Stimulated activated CD8-positive, alpha-beta memory T cell treated with anti-CD3 and anti-CD28 coated beads, Interleukin-12 subunit alpha, Interleukin-12 subunit beta, amount 100 ng/mL, for 4 hours (primary cell): ENCODE measurements around the gene ALX3.
"Not testable (repeated sequence)": the region's sequence is repeated elsewhere in the genome, so short reads cannot be mapped to it uniquely, and the experiment has no call there.

ENCODE experiments used
- DNase-seq: peaks from one replicate; pipeline ENCODE4 v3.0.0-alpha.2; 2020; ENCODE audit warnings: low read depth

ALX3 gene

GRCh38 chr1:110088739-110089316, 18.4 kb upstream of the ALX3 start:
- DNase-seq, result no peak

- no peak for DNase-seq
These were observed 17.6 kb upstream of the ALX3 start for GRCh38 chr1:110087812-110088738.

DNA sequence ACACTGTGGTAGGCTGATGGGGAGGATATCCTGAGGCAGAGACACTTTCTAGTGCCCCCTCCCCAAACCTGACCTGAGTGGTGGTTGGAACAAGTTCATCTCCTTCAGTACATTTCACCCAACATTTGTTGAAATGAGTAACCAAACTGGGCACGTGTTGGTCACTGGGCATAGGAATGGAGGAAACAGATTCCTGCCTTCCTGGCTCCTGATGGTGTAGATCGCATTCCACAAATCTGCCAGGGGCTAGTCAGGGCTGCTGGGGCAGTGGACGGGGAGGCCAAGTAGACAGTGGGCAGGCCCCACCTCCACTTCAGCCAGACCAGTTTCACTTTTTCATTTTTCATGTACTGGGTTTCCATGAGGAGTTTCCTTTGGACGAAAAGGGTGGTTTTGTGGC, 16.5 kb upstream of the ALX3 start:
- no peak for DNase-seq

- DNase-seq, result no peak
These were observed 15.2 kb upstream of the ALX3 start for GRCh38 chr1:110085671-110086070.

DNA sequence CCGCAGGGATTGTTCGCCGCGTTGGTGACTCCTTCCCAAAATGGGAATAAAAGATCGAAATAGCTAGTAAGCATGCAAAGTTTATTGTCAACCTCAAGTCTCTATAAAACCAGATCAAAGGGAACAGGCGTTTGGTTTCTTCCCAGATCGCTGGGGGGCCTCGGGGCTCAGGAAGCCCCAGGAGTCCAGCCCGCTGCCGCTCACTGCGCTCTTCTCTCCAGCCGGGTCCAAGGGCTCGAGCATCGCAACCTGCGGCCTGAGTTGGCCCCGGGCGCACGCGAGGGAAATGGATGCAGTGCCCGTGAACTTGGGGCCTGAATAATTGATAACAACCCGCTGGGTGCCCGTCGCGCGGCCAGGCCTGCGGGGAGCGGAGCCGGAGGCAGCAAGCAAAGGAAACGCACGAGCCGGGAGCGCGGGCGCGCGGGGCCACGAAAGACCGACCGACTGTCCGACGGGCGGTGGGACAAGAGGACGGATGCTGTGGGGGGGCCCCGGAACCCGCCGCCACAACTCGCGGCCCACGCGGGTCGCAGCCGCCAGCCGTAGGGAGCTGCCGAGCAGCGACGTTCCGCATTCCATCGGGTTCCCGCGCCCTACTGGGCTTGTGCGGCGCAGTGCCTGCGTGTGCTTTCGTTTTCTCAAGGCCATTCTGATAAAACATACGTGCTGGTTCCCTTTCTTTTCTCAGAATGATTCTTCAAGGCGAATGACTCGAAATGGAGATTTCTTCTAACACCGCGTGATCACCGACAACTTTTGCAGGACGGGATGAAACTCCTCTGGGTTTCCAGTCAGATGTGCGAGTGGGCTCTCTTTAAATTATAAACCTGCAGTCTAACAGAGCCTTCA, 14.0 kb upstream of the ALX3 start:
- no peak for DNase-seq

- DNase-seq, result no peak
These were observed 13.4 kb upstream of the ALX3 start for GRCh38 chr1:110083866-110084226.

DNA sequence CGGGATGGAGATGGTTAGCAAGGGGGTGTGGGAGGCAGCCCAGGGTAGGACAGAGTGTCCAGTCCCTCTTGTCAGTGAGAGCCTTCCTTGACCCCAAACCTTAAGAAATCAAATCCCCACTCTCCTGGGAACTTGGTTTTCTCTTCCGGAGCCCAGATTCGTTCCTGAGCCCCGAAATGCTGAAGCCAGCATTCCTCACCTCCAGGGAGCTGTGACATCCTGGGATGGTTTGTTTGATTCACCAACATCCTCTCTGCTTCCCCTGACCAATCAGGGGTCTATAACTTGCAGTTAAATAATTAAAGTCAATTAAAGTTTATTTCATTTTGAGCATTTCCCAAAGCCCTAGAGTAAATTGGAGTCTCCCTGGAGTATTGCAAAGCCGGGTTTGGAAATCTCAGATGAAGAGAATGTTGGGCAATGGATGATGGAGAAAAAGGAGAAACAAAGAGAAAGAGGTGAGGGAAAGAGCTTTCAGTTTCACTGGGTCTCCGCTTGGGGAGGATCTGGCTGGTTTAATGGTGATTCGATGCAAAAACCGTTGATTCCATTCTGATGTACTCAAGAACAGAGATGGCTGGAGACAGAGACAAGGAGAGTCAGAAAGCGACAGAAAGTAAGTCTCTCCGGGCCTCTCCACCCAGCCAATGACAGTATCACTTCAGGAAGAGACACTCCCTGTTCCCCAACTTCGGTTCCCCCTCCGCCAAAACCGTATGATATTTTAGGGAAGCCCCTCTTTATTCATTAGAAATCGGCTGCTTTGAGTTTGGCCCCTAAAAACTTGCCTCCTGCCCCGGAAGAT, 12.8 kb upstream of the ALX3 start:
- DNase-seq, result no peak

DNA sequence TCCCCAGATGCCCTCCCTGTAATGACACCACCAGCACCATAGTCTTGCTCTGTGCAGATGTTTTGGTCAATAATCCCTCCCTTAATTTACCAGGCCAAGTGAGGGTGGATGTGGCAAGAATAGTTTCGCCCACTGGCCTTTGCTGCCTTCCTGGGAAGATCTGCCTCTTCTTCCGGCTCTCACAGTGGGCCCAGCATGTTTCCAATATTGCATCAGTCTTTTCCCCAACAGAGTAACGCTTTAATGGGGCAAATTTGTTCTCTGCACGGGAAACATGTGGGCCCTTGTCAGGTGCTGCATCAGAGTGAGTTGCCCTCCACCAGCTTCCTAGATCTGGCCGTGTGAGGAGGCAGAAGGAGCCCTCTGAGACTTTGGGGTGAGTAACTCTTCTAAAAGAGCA, 12.0 kb upstream of the ALX3 start:
- no peak for DNase-seq

GRCh38 chr1:110081061-110081460, 10.6 kb upstream of the ALX3 start:
- no peak for DNase-seq

DNA sequence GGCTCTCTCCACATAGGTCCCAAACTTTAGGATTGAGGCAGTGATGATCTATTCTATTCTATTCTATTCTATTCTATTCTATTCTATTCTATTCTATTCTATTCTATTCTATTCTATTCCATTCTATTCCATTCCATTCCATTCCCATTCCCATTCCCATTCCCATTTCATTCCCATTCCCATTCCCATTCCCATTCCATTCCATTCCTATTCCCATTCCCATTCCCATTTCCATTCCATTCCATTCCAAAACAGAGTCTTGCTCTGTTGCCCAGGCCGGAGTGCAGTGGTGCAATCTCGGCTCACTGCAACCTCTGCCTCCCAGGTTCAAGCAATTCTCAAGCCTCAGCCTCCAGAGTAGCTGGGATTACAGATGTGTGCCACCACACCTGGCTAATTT, 9.5 kb upstream of the ALX3 start:
- DNase-seq, result not testable (repeated sequence)

DNA sequence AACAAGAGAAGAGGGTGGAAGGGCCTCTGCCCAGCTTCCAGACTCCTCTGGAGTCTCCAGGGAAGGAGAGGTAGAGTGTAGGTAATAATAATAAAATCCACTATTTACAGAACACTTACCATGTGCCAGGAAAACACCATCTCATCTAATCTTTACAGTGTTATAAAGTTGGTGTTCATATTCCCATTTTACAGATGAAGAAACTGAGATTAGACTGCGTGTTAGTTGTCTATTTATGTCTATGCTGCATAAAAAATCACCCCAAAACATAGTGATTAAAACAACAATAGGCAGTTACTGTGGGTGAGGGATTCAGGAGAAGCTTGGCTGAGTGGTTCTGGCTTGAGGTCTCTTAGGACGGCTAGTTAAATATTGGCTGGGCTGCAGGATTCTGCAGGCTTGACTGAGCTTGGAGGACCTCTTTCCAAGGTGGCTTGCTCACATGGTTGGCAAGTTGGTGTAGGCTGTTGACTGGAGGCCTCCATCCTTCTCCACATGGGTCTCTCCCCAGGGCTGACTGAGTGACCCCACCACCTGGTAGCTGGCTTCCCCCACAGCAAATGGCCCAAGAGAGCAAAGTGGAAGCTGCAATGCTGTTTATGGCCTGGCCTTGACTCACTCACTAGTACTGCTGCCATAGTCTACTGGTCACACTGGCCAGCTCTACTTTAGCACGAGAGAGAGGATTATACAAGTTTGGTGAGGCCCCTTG, 6.5 kb upstream of the ALX3 start:
- no peak for DNase-seq

DNA sequence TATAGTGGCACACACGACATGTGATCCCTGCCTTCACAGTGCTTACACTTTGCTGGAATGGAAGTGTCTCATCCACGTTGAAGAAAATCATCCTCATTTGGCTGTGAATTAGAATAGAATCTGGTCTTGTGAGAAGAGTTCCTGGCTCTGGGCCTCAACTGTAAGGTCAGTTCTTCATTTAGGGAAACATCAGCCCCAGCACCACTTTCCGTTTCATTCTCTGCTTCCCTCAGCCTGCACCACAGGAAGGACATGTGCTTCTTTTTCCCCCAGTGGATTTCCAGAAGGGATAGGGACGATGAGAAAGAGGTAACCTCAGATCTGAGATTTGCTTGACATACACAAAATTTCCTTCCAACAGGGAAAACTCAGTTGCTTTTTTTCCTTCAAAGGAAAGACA, 3.7 kb upstream of the ALX3 start:
- no peak for DNase-seq

- no peak for DNase-seq
These were observed 196 bp downstream of the ALX3 start for GRCh38 chr1:110070282-110070669.

- DNase-seq, result no peak
These were observed 829 bp downstream of the ALX3 start for GRCh38 chr1:110069404-110070281.

GRCh38 chr1:110068646-110069403, 1.6 kb downstream of the ALX3 start:
- DNase-seq, result no peak

GRCh38 chr1:110067893-110068645, 2.4 kb downstream of the ALX3 start:
- DNase-seq, result no peak

DNA sequence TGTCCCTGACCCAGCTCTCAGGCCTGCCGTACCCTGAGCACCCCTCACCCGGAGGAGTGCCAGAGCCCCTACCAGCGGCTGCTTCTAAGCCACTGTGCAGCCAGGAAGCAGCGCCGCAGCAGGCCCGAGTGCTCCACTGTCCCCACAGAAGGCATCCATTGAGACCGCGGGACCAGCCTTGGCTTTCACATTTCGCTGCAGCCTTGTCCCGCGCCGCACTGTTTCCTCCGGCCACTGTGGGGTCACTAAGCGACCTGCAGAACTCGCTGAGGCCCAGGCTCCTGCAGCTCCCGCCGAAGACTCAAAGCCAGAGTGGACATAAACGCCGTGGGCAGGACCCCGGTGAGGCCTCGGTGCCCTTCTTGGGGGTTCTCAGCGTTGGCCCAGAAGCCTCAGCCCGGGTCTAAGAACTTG, 3.0 kb downstream of the ALX3 start:
- DNase-seq, result no peak

DNA sequence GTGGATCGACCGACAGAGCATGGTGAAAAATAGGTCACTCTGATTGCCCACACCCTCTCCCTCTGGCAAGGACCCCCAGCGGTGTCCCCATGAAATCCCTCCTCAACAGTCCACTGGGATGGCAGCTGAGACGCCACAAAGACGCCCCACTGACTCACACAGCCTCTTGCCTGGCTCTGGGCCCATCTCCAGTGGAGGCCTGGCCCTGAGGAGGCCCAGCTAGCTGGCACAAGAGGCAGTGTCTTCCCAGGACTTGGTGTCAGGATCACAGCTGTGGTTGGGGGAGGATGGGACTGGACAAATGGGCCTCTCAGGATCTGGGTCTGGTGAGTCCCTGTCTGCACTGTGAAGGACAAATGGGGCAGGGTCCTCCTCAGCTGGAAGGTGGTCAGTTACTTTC, 4.6 kb downstream of the ALX3 start:
- DNase-seq, result no peak
